GM13977 (cell line): ENCODE results near the gene FAM171A1.

ENCODE experiments used
- DNase-seq: peaks from one replicate; pipeline ENCODE4 v3.0.0; 2012; ENCODE audit warnings: low spot score
- in situ Hi-C: fragments of 300-500 bp; cut with MboI; formaldehyde crosslinking; loops from one replicate; pipeline ENCODE4 v1.12.0; 2022; ENCODE audit warnings: low sequenced_read_pairs, low pct_unique_long_range_greater_than_20kb, mixed read lengths, inconsistent platforms; ENCODE audit not compliant: unreplicated experiment
- TF ChIP-seq, protein P1 (sequence below): IDR thresholded peaks from 2 replicates; pipeline ENCODE4 v1.5.1; 2012; ENCODE audit warnings: mild to moderate bottlenecking, control low read depth; ENCODE audit not compliant: insufficient read depth; ENCODE audit errors: extremely low read depth, missing control alignments

Gene FAM171A1

GRCh38 chr10:15223174-15223573, 147.9 kb downstream of the FAM171A1 start:
- in situ Hi-C loops: no loop called here
- no peak for DNase-seq
- TF ChIP-seq, protein P1, sequence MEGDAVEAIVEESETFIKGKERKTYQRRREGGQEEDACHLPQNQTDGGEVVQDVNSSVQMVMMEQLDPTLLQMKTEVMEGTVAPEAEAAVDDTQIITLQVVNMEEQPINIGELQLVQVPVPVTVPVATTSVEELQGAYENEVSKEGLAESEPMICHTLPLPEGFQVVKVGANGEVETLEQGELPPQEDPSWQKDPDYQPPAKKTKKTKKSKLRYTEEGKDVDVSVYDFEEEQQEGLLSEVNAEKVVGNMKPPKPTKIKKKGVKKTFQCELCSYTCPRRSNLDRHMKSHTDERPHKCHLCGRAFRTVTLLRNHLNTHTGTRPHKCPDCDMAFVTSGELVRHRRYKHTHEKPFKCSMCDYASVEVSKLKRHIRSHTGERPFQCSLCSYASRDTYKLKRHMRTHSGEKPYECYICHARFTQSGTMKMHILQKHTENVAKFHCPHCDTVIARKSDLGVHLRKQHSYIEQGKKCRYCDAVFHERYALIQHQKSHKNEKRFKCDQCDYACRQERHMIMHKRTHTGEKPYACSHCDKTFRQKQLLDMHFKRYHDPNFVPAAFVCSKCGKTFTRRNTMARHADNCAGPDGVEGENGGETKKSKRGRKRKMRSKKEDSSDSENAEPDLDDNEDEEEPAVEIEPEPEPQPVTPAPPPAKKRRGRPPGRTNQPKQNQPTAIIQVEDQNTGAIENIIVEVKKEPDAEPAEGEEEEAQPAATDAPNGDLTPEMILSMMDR: no peak

- in situ Hi-C loops: no loop called here
- DNase-seq: no peak
- TF ChIP-seq, protein P1: no peak
Observed at GRCh38 chr10:15222511-15222910, 148.6 kb downstream of the FAM171A1 start.

DNA sequence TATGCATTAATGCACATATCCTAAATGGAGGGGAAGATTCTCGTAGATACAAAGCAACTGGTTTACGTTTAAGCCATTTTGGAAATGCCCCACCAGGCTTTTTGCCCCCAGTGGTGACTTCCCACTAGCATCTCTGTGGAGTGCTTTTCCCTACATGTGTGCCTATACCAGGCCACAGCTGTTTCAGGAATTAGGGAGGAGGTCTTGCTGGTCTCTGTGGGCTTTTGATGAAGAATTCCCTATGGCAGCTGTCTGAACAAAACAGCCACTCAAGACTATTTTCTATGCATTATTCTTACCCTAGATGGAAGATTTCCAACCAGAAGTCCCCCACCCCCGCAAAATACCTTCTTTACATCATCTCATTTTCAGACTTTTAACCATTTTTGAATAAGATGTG, 150.6 kb downstream of the FAM171A1 start:
- in situ Hi-C loops: no loop called here
- no peak for DNase-seq
- TF ChIP-seq, protein P1: no peak

DNA sequence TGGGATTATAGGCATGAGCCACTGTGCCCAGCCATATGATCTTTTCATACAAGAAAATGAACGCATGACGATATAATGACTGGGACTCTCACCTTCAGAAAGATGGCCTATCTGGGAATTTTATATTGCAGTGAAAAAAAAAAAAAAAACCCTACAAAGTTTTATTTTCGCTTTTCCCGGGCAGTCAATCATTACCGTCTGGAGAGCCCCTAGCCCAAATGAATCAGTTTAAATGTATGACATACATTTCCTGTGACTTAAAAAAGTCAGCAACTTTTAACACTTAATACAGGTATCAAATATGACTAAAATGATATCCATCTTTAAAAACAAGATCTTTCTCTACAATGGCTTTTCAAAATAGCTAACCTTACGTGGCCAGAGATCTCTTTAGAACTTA, 154.4 kb downstream of the FAM171A1 start:
- TF ChIP-seq, protein P1: no peak
- no peak for DNase-seq
- in situ Hi-C loops: no loop called here

DNA sequence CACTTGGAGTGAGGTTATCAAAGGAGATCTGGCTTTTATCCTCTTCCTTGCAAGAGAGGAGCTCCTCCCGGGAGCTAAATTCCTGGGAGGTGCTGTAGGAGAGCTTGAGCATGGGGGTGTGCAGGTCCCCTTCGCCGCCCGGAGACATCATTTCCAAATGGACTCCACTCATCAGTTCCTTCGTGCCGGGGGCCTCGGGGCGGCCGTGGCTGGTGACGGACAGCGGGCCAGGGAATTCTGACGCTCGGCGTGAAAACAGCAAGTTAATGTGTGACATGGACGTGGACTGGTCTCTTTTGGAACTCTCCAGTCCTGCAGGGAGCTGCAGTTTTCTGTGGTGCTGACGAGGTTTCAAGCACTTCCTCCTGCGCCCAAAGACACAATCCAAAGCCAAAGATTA, 156.9 kb downstream of the FAM171A1 start:
- in situ Hi-C loops: no loop called here
- TF ChIP-seq, protein P1: no peak
- no peak for DNase-seq

- TF ChIP-seq, protein P1: no peak
- in situ Hi-C loops: no loop called here
- DNase-seq: no peak
Observed at GRCh38 chr10:15213461-15213861, 157.6 kb downstream of the FAM171A1 start.

- TF ChIP-seq, protein P1: no peak
- in situ Hi-C loops: no loop called here
- DNase-seq: no peak
Observed at GRCh38 chr10:15211464-15211979, 159.6 kb downstream of the FAM171A1 start.
